Measurements from ENCODE around the gene KCNAB2.

The KCNAB2 gene

DNA sequence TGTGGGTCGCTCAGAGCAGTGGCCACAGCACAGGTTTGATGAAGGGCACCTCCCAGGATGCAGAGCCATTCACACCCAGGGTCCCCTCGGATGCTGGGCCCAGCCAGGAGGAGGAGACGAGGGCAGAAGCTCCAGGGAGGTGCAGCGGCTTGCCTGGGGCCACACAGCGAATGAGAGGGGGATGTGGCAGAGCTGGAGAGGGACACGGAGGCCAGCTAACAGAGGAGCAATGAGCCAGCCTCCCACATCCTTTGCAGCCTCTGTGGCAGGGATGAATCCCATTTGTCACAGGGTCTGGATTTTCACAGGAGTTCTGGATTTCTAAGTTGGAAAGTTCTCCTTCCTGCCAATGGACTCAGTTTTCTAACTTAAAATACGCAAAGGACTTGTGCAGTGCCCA is 98.5 kb downstream of the KCNAB2 start:
- H3K4me3 ChIP-seq (ENCODE audit: low read depth, low read length) = no peak overlapping the region

DNA sequence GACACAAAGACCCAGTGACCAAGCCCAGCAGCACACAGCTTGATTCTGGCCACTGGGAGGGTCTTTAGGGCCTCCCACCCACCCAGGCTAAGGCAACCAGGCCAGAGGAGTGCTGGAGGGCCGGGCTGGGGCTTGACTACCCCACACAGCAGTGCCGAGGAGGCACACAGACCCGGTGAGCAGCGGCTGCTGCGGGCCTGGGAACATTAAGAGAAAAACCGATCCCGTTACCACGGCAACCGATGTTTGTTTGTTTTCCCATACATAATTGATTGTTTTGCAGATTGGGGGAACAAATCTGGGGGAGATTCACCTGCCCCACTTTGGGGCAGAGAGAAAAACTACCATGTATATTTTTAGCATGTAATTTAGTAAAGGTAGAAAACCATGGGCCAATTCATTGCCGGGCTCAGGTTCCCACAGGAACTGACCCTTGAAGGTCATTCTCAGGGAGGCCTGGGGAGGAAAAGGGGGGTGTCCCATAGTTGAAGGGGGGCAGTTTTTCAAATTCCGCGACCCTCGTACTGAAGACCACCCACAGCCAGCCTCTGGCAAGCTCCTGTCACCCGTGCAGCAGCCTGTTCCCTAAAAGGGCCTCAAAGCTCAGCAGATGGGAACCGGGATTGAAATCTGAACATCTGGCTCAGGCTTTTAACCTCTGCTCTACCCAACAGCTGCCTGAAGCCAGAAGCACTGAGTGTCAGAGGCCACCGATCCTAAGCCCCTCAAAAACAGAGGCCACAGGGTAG is 99.1 kb downstream of the KCNAB2 start:
- H3K4me3 ChIP-seq (ENCODE audit: low read depth, low read length) = no peak overlapping the region

DNA sequence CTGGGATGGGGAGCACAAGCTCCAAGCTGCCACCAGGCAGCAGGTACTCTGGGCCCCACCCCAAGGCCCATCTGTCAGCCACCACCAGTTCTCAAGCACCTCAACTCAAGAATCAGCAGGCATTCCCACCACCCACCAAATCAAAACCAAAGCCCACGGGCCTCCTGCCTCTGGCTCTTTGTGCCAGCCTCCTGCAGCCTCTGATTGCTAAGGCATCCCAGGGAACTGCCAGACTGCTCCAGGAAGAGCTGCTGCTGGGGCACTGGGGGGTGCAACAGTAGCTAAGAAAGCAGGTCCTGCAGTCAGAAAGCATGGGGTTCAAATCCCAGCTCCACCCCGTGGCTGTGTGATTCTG is 99.7 kb downstream of the KCNAB2 start:
- H3K4me3 ChIP-seq (ENCODE audit: low read depth, low read length) = no peak overlapping the region

DNA sequence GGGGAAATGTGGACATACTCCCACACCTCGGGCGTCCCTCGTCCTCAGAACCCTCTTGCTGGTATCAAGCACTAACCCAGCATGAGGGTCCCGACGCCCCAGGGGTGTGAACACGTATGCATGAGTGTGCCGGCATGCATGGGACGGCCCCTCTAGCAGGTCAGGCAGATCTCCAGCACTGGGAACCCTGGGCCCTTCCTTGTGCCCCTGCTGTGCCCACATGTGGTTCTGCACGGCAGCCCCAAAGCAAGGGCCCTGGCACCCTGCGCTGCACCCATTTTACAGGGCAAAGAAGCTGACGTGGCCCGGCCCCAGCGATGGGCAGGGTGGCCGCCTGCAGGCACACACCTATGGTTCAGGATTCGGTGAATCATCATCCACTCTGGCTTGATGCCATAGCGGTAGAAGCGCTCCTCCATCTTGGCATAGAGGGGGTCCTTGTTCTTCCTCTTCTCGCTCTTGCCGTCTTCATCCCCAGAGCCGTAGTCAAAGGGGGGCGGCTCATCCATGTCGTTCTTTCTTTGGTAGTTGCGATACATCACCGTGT is 100.2 kb downstream of the KCNAB2 start:
- H3K4me3 ChIP-seq (ENCODE audit: low read depth, low read length) = no peak overlapping the region

DNA sequence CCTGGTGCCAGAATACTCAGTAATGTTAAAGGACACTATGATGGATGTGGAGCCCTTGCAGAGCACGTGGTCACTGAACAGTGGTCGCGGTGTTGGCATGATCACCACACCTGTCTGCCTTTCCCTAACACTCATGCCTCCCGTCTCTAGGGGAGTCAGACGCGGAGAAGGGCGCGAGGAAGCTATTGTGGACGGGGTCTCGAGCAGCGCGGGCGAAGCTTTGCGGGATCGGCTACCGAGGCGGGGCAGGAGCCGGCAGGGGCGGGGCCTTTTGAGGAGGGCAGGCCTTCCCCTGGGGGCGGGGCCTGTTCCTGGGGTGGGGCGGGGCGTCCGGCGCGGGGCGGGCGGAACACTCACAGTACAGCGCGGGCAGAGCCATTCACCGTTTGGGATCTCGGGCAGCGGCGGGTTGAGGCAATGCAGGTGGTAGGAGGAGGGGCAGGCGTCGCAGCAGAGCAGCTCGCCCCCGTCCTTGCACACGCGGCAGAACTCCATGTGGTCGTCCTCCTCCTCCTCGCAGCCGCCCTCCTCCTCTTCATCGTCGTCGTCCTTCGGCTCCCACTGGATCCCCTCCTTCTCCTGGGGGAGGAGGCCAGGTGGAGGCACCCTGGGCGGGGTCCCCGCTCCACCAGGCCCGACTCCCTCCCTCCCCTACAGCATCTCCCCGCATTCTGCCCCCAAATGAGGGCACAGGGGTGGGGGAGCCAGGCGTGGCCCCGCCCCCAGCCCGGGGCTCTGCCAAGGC is 103.0 kb downstream of the KCNAB2 start:
- H3K4me3 ChIP-seq (ENCODE audit: low read depth, low read length) = peak overlapping the region; percentile 17

DNA sequence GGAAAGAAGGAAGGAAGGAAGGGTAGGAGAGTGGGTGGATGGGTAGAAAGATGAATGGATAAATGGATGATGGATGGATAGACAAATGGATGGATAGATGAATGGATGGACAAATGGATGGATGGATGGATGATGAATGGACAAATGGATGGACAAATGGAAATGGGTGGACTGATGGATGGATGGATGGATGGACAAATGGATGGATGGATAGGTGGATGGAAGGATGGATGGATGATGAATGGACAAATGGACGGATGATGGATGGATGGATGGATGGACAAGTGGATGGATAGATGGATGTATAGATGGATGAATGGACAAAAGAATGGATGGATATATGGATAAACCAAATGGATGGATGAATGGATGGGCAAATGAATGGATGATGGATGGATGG is 103.9 kb downstream of the KCNAB2 start:
- H3K4me3 ChIP-seq (ENCODE audit: low read depth, low read length) = no peak overlapping the region

DNA sequence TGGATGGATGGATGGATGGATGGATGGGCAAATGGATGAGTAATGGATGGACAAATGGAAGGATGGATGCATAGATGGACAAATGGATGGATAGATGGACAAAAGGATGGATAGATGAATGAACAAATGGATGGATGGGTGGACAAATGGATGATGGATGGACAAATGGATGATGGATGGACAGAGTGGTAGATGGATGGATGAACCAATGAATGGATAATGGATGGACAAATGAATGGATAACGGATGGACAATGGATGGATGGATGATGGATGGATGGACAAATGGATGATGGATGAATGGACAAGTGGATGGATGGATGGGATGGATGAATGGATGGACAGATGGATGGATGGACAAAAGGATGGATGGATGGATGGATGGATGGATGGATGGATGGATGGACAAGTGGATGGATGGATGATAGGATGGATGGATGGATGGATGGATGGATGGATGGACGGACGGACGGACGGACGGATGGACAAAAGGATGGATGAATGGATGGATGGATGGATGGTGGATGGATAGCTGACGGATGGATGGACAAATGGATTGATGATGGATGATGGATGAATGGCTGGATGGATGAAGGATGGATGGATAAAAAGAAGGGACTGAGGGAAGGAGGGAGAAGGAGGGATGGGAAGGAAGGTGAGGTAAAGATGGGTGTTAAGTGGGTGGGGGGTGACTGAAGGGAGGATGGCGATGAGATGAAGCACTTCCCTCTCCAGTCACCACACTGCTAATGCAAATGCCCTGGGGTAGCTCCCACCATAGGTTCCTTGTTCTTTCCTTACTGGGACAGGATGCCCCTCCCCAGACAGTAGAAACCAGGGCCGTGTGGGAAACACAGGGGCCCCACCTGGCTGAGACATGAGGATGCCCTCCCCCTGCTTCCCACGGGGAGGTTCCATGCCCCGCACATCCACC is 104.6 kb downstream of the KCNAB2 start:
- no peak overlapping the region for H3K4me3 ChIP-seq (ENCODE audit: low read depth, low read length)
